GM23338 (cell line): ENCODE data around the gene SFMBT2. TPM values are rescaled to one million over a fixed set of nuclear protein-coding genes. Genes with fewer than 3 reads are reported as not detected.

Experiments
- ATAC-seq: fragments of 200-7000 bp; cut with Tn5 transposase; 3 replicates; pipeline ENCODE4 v1.9.1; 2020
- DNase-seq: peaks from one replicate; pipeline ENCODE4 v3.0.0-alpha.2; 2015; ENCODE audit warnings: low spot score
- H2AFZ ChIP-seq: fragments of 200-600 bp; sonication (generic); 2 replicates; pipeline ENCODE4 v1.8.0; 2016; ENCODE audit warnings: antibody characterized with exemption, mild to moderate bottlenecking, moderate library complexity
- H3F3A ChIP-seq: fragments of 200-600 bp; sonication (generic); replicated peaks from 2 replicates; pipeline ENCODE4 v1.8.0; 2017; ENCODE audit warnings: antibody characterized with exemption, mixed run types, low read depth
- H3K27ac ChIP-seq: fragments of 200-600 bp; sonication (generic); 2 replicates; pipeline ENCODE4 v1.6.1; 2016; ENCODE audit warnings: low read depth
- H3K27me3 ChIP-seq: fragments of 200-600 bp; sonication (generic); 2 replicates; pipeline ENCODE4 v1.8.0; 2016; ENCODE audit warnings: mild to moderate bottlenecking, mixed run types, moderate library complexity; ENCODE audit not compliant: insufficient read depth
- H3K36me3 ChIP-seq: fragments of 200-600 bp; sonication (generic); 2 replicates; pipeline ENCODE4 v1.8.0; 2016; ENCODE audit warnings: mild to moderate bottlenecking; ENCODE audit not compliant: insufficient read depth
- H3K4me1 ChIP-seq: fragments of 200-600 bp; sonication (generic); 2 replicates; pipeline ENCODE4 v1.8.0; 2016; ENCODE audit warnings: mild to moderate bottlenecking, moderate library complexity; ENCODE audit not compliant: insufficient read depth
- H3K4me2 ChIP-seq: fragments of 200-600 bp; sonication (generic); 2 replicates; pipeline ENCODE4 v1.7.1; 2017; ENCODE audit warnings: mixed run types
- H3K4me3 ChIP-seq: fragments of 200-600 bp; sonication (generic); 2 replicates; pipeline ENCODE4 v1.6.1; 2016; ENCODE audit warnings: mixed run types
- H3K79me2 ChIP-seq: fragments of 200-600 bp; sonication (generic); replicated peaks from 2 replicates; pipeline ENCODE4 v1.8.0; 2017; ENCODE audit warnings: mild to moderate bottlenecking; ENCODE audit not compliant: insufficient read depth
- H3K9me2 ChIP-seq: fragments of 200-600 bp; sonication (generic); 2 replicates; pipeline ENCODE4 v1.8.0; 2017; ENCODE audit not compliant: insufficient read depth
- H4K20me1 ChIP-seq: fragments of 200-600 bp; sonication (generic); replicated peaks from 2 replicates; pipeline ENCODE4 v1.8.0; 2017; ENCODE audit warnings: mild to moderate bottlenecking; ENCODE audit not compliant: insufficient read depth
- H3K27ac Mint-ChIP-seq: 2 replicates; pipeline ENCODE4 v1.8.0; 2020; ENCODE audit warnings: inconsistent platforms, mild to moderate bottlenecking, moderate library complexity, mixed read lengths
- H3K27me3 Mint-ChIP-seq: 3 replicates; pipeline ENCODE4 v1.8.0; 2022; ENCODE audit warnings: low read depth, mild to moderate bottlenecking, moderate library complexity, mixed read lengths, inconsistent platforms; ENCODE audit not compliant: insufficient read depth, poor library complexity
- H3K36me3 Mint-ChIP-seq: 3 replicates; pipeline ENCODE4 v1.8.0; 2021; ENCODE audit warnings: low read depth, mild to moderate bottlenecking, inconsistent platforms, moderate library complexity, mixed read lengths
- H3K4me1 Mint-ChIP-seq: 3 replicates; pipeline ENCODE4 v1.8.0; 2020; ENCODE audit warnings: mild to moderate bottlenecking, inconsistent platforms, mixed read lengths
- H3K4me3 Mint-ChIP-seq: 3 replicates; pipeline ENCODE4 v1.8.0; 2021; ENCODE audit warnings: moderate library complexity, mild to moderate bottlenecking, inconsistent platforms, mixed read lengths
- H3K9me3 Mint-ChIP-seq: 3 replicates; pipeline ENCODE4 v1.8.0; 2020; ENCODE audit warnings: moderate library complexity, mild to moderate bottlenecking, inconsistent platforms, mixed read lengths
- CREB1 ChIP-seq: fragments of 250-450 bp; sonication (Bioruptor Pico); IDR thresholded peaks from 2 replicates; pipeline ENCODE4 v1.5.0; 2020; ENCODE audit warnings: low read depth, mild to moderate bottlenecking, moderate library complexity
- CTCF ChIP-seq, 2 experiments: fragments of 200-600 bp in 1 of 2; sonication (generic) in 1 of 2; conservative IDR thresholded peaks; 2 replicates each; pipeline versions ENCODE4 v1.5.1 to v1.6.1; 2016 to 2017; ENCODE audit warnings: antibody characterized with exemption in 2 of 2, low read depth in 2 of 2, mild to moderate bottlenecking in 2 of 2, moderate library complexity in 1 of 2
- ETS1 ChIP-seq: IDR thresholded peaks from 2 replicates; pipeline ENCODE4 v1.6.1; 2016; ENCODE audit warnings: antibody characterized with exemption
- EZH2 ChIP-seq: fragments of 200-600 bp; sonication (generic); IDR thresholded peaks from one replicate; pipeline ENCODE4 v1.8.0; 2017; ENCODE audit warnings: antibody characterized with exemption, mild to moderate bottlenecking, low read depth; ENCODE audit not compliant: unreplicated experiment
- JUNB ChIP-seq: IDR thresholded peaks from one replicate; pipeline ENCODE4 v1.6.1; 2016; ENCODE audit warnings: antibody characterized with exemption; ENCODE audit not compliant: unreplicated experiment
- NANOG ChIP-seq: IDR thresholded peaks from 2 replicates; pipeline ENCODE4 v1.6.1; 2016; ENCODE audit warnings: antibody characterized with exemption, borderline replicate concordance
- REST ChIP-seq: IDR thresholded peaks from one replicate; pipeline ENCODE4 v1.6.1; 2018; ENCODE audit warnings: antibody characterized with exemption; ENCODE audit not compliant: unreplicated experiment
- ZNF331 ChIP-seq: fragments of 250-450 bp; sonication (Bioruptor Pico); IDR thresholded peaks from 2 replicates; pipeline ENCODE4 v1.5.0; 2020; ENCODE audit warnings: low read depth, mild to moderate bottlenecking, moderate library complexity
- ZNF462 ChIP-seq: fragments of 250-450 bp; sonication (Bioruptor Pico); IDR thresholded peaks from 2 replicates; pipeline ENCODE4 v1.5.0; 2020; ENCODE audit warnings: mild to moderate bottlenecking, moderate library complexity
- polyA plus RNA-seq: library from polyadenylated mRNA; unstranded; fragments of >200 nt; fragmentation: Nextera tagmentation; extraction: Ambion mirVana; gene quantifications from 2 replicates; pipeline ENCODE4 v1.2.1, GENCODE V29; 2016
- total RNA-seq: library from RNA; depleted of rRNA; stranded (reverse); fragments of >200 nt; shearing (Covaris generic); gene quantifications from 2 replicates; pipeline ENCODE4 v1.2.3, GENCODE V29; 2014

The SFMBT2 gene
- total and polyA plus RNA-seq, 2 experiments from 2014 or later = 2.7 to 6.7 TPM

GRCh38 chr10:7334642-7334964 is 76.2 kb downstream of the SFMBT2 start (continued):
- TF ChIP-seq CREB1 (no peak), JUNB (no peak), ETS1 (no peak), REST (no peak), ZNF331 (CRISPR knock-in tag) (no peak), CTCF (conservative IDR thresholded peaks at IDR 0.05; ENCODE audit: low read depth in 2 of 2) (no peak)

GRCh38 chr10:7333961-7334641 is 76.7 kb downstream of the SFMBT2 start:
- H3K27me3 ChIP-seq = no peaks in the 10 kb centered on the region
- no peaks in the 10 kb centered on the region for H3K9me2 ChIP-seq
- peaks cover 4% of the 10 kb centered on the region; the same call in 1 of the 2 replicates for H4K20me1 ChIP-seq
- no peaks in the 10 kb centered on the region for H3K27me3 Mint-ChIP-seq
- H2AFZ ChIP-seq = no peak overlapping the region
- H3K36me3 ChIP-seq = no peaks in the 10 kb centered on the region
- H3K4me3 ChIP-seq = no peak overlapping the region
- peaks cover 6% of the 10 kb centered on the region for H3K36me3 Mint-ChIP-seq
- peak overlapping the region; percentile 63; the same call in 1 of the 2 replicates for H3K27ac ChIP-seq
- H3F3A ChIP-seq = no peaks in the 10 kb centered on the region
- peaks cover 7% of the 10 kb centered on the region; the same call in 2 of the 3 replicates for H3K9me3 Mint-ChIP-seq
- peaks cover 21% of the 10 kb centered on the region for H3K4me1 Mint-ChIP-seq
- H3K4me1 ChIP-seq = peaks cover 17% of the 10 kb centered on the region
- ATAC-seq (peak; percentile 70), DNase-seq (peak; percentile 22)
- no peak overlapping the region; the same call in 1 of the 2 replicates for H3K27ac Mint-ChIP-seq
- no peaks in the 10 kb centered on the region for H3K79me2 ChIP-seq
- 0 out of 2 replicates have a peak overlapping the region, but pooled peaks have one; percentile 15 for H3K4me2 ChIP-seq
- H3K4me3 Mint-ChIP-seq = no peak overlapping the region
- TF ChIP-seq NANOG = no peak
- no peak for TF ChIP-seq CREB1
- TF ChIP-seq ZNF331 (CRISPR knock-in tag) = no peak
- TF ChIP-seq EZH2 = no peak
- TF ChIP-seq ZNF462 (CRISPR knock-in tag) = no peak
